GM21786 (cell line): ENCODE measurements around the gene RNF138.
"Not testable (repeated sequence)": the region's sequence is repeated elsewhere in the genome, so short reads cannot be mapped to it uniquely, and the experiment has no call there.

Source experiments
- ATAC-seq: cut with Tn5 transposase; IDR thresholded peaks from one replicate; pipeline ENCODE4 v1.9.1; 2021; ENCODE audit not compliant: unreplicated experiment

Gene RNF138, protein sequence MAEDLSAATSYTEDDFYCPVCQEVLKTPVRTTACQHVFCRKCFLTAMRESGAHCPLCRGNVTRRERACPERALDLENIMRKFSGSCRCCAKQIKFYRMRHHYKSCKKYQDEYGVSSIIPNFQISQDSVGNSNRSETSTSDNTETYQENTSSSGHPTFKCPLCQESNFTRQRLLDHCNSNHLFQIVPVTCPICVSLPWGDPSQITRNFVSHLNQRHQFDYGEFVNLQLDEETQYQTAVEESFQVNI

DNA sequence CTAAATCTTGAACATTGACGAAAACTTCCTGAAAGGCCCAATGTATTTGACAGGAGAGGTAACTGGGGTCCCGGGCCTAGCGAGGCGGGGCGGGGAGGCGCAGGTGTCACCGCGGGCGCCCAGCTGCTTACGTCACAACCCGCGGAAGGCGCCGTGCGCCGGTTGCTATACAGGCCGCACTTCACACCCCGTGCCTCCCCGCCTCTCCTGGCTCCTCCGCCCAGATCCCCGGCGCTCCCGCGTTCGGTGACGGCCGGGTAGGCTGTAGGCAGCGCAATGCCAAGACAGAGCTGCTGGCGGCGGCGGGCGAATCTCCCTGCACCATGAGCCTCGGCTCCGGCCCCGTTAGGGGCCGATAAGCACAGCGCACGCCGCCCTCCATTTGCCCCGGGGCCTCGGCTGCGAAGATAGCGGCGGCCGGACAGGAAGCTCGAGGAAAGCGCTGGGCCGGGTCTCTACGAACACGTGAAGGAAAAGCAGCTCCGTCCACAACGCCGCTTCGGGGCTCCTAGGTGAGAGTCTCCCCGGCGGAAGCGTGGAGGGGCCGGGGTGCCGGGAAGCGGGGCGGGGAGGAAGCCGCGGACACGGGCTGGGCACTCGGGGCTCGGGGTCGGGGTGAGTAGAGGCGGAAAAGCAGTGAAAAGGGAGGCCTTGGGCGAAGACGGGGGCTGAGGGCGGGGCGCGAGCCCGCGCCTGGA, at the start of gene RNF138:
TSS of gene RNF138 (plus strand) at position 151 of the 698 bp plus-strand sequence. CDS start 903 bp downstream, outside the sequence.
- peak; percentile 53 for ATAC-seq

DNA sequence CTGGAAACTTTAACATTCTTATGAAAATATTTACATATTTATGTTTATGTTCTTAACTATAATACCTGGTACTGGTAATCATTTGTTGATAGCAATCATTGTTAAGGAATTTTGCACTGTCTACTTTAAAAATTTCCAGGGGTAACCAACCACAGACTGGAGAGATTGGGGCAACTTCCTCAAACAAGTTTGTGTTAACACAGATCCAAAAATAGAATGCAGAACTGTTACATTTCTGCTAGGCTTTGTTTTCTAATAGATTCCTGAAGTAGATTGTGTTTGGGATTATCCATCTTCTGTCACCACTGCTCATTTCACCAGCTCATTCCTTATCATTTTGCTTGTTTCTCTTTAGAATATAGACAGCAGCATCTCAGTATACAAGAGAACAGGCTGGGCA, 49.3 kb upstream of the RNF138 start:
- no peak for ATAC-seq

DNA sequence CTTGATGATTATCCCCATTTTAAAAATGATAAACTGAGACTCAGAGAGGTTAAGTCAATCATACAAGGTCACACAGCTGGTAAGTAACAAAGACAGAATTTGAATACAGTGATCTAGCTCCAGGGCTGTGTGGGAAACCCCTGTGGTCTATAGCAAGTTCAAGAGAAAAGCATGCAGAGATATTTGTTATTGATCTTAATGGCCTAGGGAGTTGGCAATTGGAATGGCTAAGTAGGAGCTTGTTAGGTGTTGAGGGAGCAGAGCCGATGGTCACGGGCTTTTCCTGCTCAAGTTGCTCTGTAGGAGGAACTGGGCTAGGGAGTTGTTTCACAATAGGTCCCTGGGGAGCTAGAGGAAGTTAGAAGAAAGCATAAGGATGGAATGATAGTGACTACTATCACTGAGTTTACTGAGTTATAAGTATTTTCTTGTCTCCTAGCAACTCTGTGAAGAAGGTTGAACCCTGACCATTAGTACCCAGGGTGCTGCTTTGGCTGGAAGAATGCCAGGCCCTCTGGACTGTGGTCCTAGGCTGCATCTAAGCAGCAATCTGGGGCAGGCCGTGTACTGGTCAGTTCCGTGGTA, 43.1 kb upstream of the RNF138 start:
- ATAC-seq, result peak; percentile 59

DNA sequence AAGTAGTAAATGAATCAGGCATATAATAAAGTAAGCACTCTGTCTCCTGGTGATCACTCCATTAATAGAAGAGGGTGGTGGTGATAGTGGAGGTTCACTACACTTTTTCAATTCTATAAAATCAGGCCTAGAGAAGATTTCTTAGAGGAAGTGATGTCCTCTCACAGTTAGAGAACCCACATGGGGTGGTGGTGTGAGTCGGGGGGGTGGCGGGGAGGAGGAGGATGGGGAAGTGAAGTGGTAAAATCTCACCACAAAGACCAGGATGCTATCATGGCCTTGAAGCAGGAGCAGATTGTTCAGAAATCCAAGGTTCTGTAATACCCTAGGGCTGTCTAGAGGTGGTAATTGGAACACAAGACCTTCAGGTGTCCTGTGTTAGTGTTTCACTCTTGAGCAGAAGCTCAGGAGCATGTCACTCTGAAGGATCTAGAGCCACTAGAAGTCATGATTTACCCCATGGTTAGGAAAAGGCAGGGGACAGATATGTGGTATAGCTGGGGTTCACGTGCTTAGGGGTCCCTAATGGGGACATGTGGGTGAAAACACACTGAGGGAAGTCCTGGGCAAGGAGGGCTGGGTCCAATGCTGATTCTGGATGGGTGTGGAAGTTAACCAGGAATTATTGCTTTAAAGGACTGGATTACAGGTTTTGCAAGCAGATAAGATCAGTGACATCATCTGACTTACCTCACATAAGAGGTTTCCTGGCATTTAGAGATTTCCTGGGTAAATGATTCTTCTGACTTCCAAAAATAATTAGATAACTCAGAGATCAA, 42.1 kb upstream of the RNF138 start:
- peak; percentile 46 for ATAC-seq

DNA sequence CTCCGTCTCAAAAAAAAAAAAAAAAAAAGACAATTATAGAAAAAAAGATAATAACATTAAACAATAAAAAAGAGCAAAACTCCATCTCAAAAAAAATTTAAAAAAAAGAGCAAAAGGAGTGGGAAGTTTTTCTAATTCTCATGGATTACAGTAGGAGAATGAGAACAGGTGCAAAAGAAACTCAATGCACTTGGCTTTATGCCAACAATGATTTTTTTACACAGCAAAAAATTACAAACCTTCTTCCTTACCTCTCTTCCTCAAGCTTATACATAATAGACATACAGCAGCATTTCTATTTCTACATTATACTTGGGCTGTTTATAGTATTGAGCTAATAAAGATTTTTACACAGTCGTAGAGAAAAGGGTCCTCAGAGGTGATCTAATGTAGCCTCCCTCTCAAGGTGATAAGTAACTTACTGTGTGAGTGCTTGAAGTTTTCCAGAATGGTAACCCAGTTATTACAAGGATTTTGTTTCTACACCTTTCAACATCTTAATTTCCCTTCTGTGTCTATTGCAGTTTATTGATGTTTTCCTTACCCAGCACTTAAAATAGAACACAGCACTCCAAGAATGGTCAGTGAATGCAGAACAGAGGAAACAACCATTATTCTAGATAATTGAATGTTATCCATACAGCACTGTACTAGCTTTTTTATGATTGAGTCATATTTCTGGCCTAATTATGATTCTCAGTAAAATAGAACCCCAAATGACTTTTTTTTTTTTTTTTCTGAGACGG, 34.9 kb upstream of the RNF138 start:
- no peak for ATAC-seq

DNA sequence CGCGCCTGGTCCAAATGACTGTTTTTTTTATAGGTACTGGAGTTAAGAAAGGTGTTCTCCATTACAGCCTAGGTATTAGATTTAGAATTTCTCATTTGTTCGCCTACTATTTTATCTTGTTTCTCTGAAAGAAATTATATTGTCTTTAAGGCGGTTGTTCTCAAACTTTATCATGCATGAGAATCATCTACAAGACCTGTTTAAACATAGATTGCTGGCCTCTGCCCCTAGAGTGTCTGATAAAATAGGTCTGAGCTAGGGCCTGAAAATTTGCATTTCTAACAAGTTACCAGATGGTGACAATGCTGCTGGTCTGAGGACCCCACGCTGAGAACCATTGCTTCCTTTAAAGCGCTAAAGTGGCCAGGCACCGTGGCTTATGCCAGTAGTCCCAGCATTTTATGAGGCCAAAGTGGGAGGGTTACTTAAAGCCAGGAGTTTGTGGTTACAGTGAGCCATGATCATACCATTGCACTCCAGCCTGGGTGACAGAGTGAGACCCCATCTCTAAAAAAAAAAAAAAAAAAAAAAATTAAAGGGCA, 34.0 kb upstream of the RNF138 start:
- no peak for ATAC-seq

DNA sequence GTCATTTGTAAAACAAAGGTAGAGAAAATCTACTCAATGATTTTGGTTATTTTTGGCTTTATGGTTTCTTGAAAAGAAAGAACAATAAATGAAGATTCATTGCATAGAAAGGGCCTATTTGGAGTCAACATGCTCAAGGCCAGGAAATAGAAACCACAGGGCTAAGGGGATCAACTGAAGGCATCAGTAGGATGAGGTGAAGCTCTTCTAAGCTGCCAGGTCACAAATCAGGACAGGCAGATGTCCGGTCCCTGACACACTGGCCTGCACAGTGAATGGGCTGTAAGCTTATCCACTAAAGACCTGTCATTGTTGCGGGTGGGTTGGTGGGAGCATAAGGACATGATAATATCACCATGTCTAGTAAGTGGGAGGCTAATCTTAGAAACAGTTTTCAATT, 31.6 kb upstream of the RNF138 start:
- ATAC-seq, result no peak

DNA sequence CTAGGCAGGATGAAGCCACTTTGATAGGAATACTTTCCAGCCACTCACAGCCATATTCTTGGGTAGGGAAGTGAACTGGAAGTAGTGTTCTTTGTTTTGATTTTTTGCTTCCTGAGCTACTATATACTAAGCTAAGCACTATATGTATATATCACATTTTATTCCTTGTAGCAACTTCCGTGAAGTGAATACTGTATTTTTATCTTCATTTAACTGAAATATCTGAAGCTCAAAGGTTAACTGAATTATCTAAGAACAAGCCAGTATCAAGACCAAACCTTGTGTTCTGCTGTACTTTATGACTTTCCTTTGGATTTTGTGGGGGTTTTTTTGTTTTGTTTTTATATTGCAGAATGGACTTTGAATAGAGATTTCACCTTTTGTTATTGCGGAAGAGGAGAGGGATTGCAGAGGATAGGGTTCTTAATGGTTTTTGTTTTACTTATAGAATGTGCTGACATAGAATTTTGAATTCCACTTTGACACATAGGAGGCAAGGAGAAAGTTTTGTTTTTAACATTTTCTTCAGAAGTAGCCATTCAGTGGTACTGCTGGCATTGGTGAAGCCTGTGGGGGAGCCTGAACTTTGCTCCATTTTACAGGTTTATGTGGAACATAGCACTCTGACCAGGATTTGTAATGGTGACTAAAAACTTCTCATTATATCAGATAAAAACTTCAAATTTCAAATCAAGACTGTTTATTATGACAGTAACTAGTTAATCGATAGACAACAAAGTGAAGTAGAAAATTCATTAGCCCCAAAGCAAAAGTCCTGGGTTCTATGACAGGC, 24.1 kb upstream of the RNF138 start:
- no peak for ATAC-seq

DNA sequence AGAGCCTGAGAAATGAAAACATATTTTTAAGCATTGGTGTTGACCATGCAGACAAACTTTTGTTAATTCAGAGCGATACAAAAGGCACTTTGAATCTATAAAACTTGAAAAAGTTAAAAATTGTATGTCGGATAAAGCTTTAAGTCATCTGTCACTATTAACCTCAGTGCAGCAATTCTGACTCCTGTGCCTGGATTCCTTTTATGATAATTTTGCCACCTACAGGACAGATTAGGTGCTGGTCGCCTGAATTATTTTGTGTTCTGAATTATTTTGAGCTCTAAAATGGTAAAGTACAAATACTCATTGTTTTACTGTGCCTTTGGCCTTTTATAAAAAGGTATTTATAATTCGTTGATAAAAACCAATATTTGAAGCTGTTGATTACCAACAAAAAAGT, 19.4 kb upstream of the RNF138 start:
- ATAC-seq, result no peak

DNA sequence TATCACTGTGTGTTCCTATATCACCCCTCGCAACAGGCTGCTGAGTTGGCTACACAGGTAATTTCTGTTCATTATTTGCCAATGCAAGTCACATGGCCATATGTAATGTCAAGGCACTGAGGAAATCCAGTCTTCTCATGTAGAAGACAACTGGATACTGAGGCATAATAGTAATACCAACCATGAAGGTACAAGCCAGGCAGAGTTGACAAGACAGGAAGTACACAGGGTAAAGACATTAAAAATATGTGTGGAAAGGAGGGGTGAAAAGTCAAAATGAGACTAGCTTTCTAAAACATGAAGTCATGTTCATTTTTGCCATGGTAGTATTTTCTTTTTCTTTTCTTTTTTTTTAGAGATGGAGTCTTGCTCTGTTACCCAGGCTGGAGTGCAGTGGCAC, 17.5 kb upstream of the RNF138 start:
- no peak for ATAC-seq

DNA sequence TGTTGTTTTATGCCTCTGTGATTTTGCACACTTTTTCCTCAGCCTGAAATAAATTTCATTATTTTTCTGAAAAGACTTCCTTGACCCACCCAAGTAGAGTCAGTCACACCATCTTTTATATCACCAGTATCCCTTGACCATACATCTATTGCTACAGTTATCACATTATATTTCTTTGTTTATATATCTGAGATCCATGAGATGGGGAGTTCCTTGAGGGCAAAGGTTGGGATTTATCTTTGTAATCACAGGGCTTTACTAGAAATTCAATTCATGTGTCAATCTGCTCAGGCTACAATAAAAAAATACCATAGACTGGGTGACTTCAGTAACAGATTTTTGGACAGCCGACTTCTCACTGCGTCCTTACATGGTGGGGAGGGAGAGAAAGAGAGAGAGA, 12.8 kb upstream of the RNF138 start:
- no peak for ATAC-seq

DNA sequence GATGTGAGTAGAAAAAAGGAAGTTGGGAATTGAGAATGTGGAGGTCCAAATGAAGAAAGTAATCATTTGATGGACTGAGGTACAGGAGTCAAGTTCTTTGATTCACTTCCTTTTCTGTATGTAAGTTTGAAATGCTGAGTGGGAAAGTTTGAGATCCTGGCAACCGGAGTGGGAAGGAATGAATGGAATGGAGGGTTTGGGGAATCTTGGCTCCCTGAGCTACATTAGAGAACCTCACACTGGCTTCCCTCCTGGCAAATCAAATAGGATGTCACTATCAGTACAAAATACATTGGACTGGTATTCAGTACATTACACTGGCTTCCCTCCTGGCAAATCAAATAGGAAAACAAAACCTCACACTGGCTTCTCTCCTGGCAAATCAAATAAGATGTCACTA, 9.8 kb upstream of the RNF138 start:
- ATAC-seq, result no peak

DNA sequence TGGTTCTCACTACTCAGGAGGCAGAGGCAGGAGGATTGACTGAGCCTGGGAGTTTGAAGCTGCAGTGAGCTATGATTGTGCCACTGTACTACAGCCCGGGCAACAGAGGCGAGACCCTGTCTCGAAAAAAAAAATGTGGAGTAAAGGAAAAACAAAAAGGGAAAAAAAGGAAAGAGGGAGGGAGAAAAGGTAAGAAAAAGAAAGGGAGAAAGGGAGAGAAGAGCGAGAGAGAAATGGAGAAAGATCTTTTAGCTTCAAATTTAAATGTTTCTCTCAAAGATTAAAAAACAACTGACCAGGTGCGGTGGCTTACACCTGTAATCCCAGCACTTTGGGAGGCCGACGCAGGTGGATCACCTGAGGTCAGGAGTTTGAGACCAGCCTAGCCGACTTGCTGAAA, 7.9 kb upstream of the RNF138 start:
- no peak for ATAC-seq

DNA sequence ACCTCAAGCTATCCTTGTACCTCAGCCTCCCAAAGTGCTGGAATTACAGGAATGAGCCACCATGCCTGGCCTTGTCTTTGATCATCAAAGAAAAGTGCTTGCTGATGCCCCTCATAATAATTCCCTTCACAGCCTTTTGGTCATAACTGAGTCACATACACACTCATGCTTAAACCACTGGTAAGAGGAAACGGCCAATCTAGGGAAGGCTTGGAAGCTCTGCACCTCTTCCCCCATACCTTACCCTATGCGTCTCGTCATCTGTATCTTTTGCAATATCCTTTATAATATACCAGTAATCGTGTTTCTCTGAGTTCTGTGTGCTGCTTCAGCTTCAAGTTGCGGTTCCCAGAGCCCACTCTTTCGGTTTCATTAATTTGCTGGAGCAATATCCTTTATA, 4.8 kb upstream of the RNF138 start:
- no peak for ATAC-seq

DNA sequence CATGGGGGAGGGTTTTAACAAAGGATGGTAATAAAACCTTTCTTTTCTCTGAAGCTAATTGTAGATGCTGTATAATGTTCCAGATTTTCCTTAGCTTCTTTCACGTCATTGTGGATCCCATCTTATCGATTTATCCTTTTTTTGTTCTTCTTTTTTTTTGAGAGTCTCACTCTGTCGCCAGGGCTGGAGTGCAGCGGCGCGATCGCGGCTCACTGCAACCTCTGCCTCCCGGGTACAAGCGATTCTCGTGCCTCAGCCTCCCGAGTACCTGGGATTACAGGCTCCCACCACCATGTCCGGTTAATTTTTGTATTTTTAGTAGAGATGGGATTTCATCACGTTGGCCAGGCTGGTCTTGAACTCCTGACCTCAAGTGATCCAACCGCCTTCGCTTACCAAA, 843 bp upstream of the RNF138 start:
- not testable (repeated sequence) for ATAC-seq

DNA sequence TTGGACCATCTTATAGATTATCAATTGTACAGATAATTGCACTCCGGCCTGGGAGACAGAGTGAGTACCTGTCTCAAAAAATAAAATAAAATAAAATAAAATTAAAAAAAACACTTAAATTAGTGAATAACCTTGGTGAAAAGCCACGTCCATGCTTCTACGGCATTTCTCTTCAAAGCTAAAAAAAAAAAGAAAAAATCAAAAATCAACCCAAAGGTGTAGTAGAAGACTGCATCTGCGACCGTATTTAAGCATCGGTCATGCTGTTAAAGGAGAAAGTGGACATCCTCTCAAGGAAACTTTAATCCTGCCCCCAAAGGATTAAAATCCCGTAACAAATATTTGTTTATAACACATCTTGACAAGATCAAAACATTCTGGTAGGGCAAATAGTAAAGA, 350 bp upstream of the RNF138 start:
- ATAC-seq, result no peak

DNA sequence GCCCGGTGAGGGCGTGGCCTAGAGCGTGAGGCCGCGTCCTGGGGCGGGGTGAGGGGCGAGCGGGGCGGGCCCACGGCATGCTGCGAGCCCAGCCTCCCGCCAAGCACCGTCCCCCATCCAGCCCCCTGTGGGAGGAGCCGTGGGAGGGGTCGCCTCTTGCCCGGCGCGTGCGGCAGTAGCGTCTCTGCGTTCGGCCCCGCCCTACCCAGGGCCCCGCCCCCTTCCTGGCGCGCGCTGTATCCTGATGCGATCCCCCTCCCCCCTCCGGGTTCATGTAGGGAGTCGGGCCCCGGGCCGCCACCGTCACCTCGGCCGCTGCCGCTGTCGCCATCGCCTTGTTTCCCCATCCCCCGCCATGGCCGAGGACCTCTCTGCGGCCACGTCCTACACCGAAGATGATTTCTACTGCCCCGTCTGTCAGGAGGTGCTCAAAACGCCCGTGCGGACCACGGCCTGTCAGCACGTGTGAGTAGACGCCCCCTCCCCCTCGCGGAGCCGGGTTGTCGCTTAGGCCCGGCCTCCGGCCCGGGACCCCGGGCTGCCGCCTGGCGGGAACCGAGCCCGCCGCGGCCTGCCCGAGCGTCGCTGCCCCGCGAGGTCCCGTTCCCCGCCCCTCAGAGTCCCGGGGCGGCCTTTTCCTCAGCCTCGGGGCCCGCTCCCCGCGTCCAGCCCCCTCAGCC, 888 bp downstream of the RNF138 start:
- ATAC-seq, result peak; percentile 79

DNA sequence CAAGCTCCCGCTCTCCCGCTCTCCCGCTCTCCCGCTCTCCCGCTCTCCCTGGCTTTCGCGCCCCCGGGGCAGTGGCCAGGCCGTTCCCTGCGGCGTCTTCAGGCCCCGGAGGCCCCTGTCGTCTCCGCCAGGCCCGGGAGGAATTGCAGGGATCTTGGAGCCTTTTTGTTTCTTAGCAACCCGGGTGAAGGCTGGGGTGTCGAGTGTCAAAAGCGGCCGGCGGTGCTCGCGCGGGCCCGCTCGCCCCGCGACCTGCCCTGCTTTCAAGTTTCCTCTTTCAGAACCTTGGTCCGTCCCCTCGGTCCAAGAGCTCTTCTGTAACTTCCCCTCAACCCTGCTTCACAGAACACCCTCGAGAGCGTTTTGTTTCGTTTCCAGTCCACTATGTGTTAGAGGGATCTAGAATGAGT, 1.4 kb downstream of the RNF138 start:
- peak; percentile 33 for ATAC-seq

DNA sequence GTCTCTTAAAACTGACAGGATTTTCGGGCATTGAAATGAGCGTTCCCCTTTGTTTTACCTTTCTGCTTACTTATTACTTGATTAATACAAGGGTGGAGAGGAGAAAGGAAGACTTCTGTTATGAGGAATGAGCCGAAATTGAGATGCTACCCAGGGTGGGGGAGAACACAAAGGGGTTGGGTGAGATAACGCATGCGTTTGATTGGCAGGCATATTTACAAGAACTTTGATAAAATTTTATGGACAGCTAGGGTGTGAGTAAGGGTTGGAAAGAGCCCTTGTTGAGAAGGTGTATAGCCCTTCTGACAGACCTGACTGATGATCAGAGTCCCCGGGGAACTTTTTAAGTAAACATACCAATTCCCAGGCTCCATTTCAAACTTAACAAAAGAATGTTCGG, 1.8 kb downstream of the RNF138 start:
- no peak for ATAC-seq
